GM19351 (cell line): Measurements from ENCODE around the gene VRK3.

Experiments
- ATAC-seq: cut with Tn5 transposase; IDR thresholded peaks from one replicate; pipeline ENCODE4 v1.9.1; 2021; ENCODE audit warnings: mild to moderate bottlenecking, moderate library complexity; ENCODE audit not compliant: unreplicated experiment

VRK3 gene

GRCh38 chr19:50030937-50031336 lies 5.8 kb upstream of the VRK3 start:
- ATAC-seq: no peak

DNA sequence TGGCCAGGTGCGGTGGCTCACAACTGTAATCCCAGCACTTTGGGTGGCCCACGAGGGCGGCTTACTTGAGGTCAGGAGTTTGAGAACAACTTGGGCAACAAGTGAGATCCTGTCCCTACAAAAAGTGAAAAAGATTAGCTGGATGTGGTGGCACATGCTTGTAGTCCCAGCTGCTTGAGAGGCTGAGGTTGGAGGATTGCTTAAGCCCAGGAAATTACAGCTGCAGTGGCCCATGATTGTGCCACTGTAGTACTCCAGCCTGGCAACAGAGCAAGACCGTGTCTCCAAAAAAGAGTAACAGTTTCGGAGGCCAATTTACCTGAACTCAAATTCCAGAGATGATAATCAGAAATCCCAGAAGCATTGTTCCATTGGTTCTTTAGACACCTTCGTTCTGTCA lies 5.1 kb upstream of the VRK3 start:
- no peak for ATAC-seq

GRCh38 chr19:50026550-50026906 lies 1.4 kb upstream of the VRK3 start:
- ATAC-seq: no peak

GRCh38 chr19:50025794-50026549 lies 800 bp upstream of the VRK3 start, which contains the start of gene ZNF473:
TSS of gene ZNF473 (plus strand) at chr19:50026005. CDS start at chr19:50031083, 5,078 bp downstream.
- peak; percentile 71 for ATAC-seq

GRCh38 chr19:50024719-50025021 lies 502 bp downstream of the VRK3 start:
- no peak for ATAC-seq

DNA sequence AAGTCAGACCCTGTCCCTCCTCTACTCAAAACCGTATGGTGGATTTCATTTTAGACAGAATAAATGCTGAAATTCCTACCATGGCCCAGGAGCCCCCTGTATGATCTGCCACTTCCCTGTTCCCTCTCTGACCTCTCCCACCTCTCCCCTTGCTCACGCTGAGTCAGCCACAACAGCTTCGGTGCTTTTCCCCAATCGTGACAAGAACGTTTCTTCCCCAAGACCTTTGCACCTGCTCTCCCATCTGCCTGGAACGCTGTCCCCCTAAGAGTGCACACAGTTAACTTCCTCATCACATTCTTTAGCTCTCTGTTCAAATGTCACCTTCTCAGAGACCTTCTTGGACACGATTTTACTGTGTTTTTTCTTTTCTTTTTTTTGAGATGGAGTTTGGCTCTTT lies 2.3 kb downstream of the VRK3 start:
- no peak for ATAC-seq

DNA sequence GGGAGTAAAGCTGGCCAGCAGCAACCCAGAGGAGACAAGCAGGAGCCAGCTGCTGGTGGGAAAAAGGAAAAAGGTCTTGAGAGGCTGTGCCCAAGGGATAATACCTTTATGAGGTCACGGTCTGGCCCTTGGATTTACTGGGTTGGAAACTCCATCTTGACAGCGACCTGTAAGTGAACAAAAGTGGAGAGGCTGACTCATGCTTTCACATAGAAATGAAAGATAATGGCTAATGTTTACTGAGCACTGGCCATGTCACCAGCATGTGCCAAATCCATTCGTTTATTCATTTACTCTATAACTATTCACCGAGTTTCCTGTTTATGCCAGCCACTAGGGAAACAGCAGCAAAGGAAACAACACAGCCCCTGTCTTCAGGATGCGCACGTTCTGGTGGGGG lies 4.7 kb downstream of the VRK3 start:
- no peak for ATAC-seq

GRCh38 chr19:50016225-50016807 lies 8.9 kb downstream of the VRK3 start:
- ATAC-seq: no peak

- no peak for ATAC-seq
Observed at GRCh38 chr19:50008532-50008931, 16.6 kb downstream of the VRK3 start.

- ATAC-seq: no peak
Observed at GRCh38 chr19:50007947-50008346, 17.2 kb downstream of the VRK3 start.

DNA sequence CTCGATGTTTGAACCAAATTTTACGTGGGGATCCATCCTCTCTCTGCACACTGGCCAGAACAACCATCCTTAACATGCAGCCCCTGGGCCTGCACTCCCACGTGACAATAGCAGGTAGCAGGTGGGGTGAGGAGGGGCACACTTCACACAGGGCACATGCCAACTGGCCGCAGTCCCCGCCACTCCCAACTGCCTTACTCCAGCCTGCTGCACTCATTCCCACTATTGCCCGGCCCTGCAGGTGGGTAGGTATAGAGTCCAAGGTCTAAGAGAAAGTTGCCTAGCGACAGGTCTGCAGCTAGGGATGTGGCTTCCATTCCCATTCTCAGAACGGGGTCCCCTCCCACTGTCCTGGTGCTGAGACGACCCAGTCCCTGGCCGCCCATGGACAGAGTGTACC lies 18.0 kb downstream of the VRK3 start:
- ATAC-seq: no peak

DNA sequence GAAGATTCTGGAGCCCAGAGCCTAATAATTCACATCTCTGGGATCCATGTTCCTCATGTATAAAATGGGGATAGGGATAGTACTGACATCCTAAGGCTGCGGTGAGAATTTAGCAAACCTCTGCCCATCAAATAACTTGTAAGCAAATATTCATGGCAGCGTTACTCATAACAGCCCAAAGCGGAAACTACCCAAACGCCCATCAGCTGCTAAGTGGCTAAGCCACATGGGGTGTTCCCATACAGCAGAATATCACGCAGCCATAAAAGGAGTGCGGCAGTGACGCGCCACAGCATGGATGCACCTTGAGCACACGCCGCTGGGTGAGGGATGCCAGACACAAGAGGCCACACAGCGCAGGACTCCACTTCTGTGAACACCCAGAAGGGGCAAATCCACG lies 19.7 kb downstream of the VRK3 start:
- no peak for ATAC-seq

- no peak for ATAC-seq
Observed at GRCh38 chr19:50003810-50004419, 21.3 kb downstream of the VRK3 start.

DNA sequence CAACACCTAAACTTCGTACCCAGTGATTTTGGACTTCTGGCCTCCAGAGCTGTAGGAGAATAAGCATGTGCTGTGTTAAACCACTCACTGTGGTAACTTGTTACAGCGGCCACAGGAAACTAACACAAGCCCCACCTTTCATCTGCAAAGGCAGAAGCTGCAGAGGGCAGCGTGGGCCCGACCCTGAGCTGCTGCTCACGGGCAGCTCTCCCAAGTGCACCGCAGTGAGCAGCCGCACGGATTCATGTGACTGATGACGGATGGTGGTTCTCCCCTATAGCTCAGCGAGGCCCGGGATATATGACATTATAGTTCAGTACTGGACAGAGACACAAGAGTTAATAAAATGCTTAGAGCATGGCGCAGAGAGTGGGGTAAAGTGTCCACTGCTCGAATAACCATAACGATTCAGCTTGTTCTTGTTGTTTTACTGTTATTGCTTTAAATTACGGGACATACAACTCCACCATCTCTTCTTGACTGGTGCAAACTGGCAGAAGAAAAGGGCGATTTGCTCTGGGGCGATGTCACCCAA lies 21.9 kb downstream of the VRK3 start:
- no peak for ATAC-seq

- ATAC-seq: no peak
Observed at GRCh38 chr19:50002386-50002960, 22.7 kb downstream of the VRK3 start.

DNA sequence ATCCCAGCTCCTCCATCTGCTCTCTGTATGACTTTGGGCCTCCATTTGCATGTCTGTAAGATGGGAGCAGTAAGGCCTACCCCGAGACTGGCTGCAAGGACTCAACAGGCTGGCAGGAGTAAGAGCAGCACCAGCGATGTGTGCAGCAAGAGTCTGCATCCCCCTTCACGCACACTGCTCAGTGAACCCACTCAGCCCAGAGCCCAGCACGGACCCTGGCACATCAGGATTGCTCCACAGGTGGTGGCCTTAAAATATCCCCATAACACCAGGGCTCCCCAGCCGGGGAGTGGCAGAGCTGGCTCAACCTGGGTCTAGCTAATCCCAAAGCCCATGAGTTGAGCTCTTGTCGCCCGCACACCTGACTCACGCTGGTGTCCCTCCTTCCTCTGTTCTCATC lies 23.4 kb downstream of the VRK3 start:
- ATAC-seq: no peak

GRCh38 chr19:50000841-50001557 lies 24.2 kb downstream of the VRK3 start:
- ATAC-seq: no peak

DNA sequence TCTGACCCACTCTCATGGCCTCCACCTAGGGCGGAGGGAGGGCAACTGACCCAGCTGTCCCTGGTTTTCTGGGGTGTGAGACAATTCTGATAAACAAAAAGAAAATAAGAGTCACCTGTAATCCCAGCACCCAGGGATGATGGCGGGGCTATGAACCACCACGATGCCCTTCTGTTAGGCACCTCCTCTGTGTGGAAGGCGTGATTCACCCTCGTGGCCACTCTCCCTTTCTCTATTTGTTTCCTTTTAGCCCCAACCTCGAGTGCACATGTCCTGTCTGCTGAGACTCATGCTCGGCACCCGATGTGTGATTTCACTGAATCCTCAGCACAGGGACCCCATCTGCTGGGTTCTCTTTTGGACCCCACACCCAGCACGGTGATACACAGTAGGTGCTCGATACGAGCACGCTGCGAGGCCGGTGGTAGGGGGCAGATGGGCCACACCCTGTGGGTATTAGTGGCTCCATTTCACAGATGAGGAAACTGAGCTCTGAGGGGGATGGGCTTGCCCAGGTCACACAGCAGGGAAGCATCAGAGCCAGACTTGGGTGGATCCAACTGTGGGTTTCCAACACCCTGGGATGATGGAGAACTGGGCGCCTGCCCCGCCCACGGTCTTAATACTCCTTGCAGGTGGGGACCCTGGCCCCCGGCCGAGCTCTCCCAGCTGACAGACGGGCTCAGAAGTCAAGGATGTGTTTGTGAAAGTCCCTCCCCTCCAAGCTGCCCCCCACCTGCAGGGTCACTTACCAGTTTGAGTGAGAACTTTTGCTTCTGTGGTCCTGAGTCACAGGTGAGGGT lies 24.9 kb downstream of the VRK3 start:
- no peak for ATAC-seq

DNA sequence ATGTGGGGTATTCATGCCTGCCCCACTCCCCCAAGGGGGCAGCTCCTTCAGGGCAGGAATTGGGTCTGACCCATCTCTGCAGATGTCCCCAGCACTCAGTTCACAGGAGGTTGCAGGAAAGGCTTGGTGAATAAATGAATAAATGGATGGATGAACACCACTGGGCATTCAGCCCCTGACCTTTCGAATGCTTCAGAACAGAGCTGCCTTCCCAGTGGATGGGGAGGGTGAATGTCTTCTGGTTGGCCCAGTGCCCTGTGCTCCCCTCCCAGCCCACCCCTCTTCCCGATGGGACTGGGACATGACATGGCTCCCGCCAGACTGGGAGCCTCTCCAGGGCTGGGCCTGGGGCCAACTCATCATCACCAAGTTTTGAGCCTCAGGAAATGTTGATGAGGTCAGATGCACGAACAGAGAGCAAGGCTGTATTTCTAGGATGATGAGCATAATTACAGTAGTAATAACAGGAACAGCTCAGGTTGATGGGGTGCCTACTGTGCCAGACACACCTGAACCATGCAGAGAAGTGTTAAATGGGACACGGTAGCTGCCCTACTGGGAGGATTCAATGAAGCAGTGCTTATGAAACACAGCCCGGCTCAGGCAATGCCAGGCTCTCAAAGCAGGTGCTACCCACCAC lies 25.7 kb downstream of the VRK3 start:
- no peak for ATAC-seq

- no peak for ATAC-seq
Observed at GRCh38 chr19:49997709-49998108, 27.5 kb downstream of the VRK3 start.
